ENCODE measurements around the gene MAP3K1. TPM values are rescaled to one million over a fixed set of nuclear protein-coding genes. Genes with fewer than 3 reads are reported as not detected.

Gene MAP3K1
- total RNA-seq, 1 donor from 2014 or later = 26.7 TPM

GRCh38 chr5:56845904-56846480 lies 30.6 kb downstream of the MAP3K1 start:
- DNase-seq (ENCODE audit: low spot score) = no peak

GRCh38 chr5:56848206-56848605 lies 32.9 kb downstream of the MAP3K1 start:
- no peak for DNase-seq (ENCODE audit: low spot score)

GRCh38 chr5:56849671-56850070 lies 34.3 kb downstream of the MAP3K1 start:
- DNase-seq (ENCODE audit: low spot score) = no peak

- DNase-seq (ENCODE audit: low spot score) = no peak
These were observed 35.1 kb downstream of the MAP3K1 start for GRCh38 chr5:56850423-56850822.

- DNase-seq (ENCODE audit: low spot score) = no peak
These were observed 36.1 kb downstream of the MAP3K1 start for GRCh38 chr5:56851258-56851941.

GRCh38 chr5:56852228-56853000 lies 37.1 kb downstream of the MAP3K1 start:
- DNase-seq (ENCODE audit: low spot score) = no peak

- DNase-seq (ENCODE audit: low spot score) = no peak
These were observed 38.3 kb downstream of the MAP3K1 start for GRCh38 chr5:56853698-56854097.

- DNase-seq (ENCODE audit: low spot score) = no peak
These were observed 39.6 kb downstream of the MAP3K1 start for GRCh38 chr5:56854920-56855319.

- DNase-seq (ENCODE audit: low spot score) = no peak
These were observed 41.3 kb downstream of the MAP3K1 start for GRCh38 chr5:56856541-56857178.

- no peak for DNase-seq (ENCODE audit: low spot score)
These were observed 43.6 kb downstream of the MAP3K1 start for GRCh38 chr5:56858777-56859442.

- DNase-seq (ENCODE audit: low spot score) = no peak
These were observed 46.6 kb downstream of the MAP3K1 start for GRCh38 chr5:56861893-56862485.

GRCh38 chr5:56862909-56863308 lies 47.6 kb downstream of the MAP3K1 start:
- DNase-seq (ENCODE audit: low spot score) = no peak

GRCh38 chr5:56871777-56872176 lies 56.4 kb downstream of the MAP3K1 start:
- DNase-seq (ENCODE audit: low spot score) = no peak

GRCh38 chr5:56873056-56873455 lies 57.7 kb downstream of the MAP3K1 start:
- DNase-seq (ENCODE audit: low spot score) = no peak

- DNase-seq (ENCODE audit: low spot score) = no peak
These were observed 61.0 kb downstream of the MAP3K1 start for GRCh38 chr5:56876327-56876726.

- no peak for DNase-seq (ENCODE audit: low spot score)
These were observed 66.2 kb downstream of the MAP3K1 start for GRCh38 chr5:56881571-56881970.

GRCh38 chr5:56893251-56893951 lies 78.1 kb downstream of the MAP3K1 start:
- DNase-seq (ENCODE audit: low spot score) = no peak

GRCh38 chr5:56896763-56897162 lies 81.4 kb downstream of the MAP3K1 start:
- DNase-seq (ENCODE audit: low spot score) = no peak

- DNase-seq (ENCODE audit: low spot score) = no peak
These were observed 82.9 kb downstream of the MAP3K1 start for GRCh38 chr5:56898213-56898612.

GRCh38 chr5:56900395-56900794 lies 85.0 kb downstream of the MAP3K1 start:
- no peak for DNase-seq (ENCODE audit: low spot score)

Measured in ureter (tissue), 1 donor.